A673 (cell line): ENCODE measurements around the gene OXNAD1.

Experiments used
- EZH2 ChIP-seq: fragments of 200-600 bp; sonication (generic); IDR thresholded peaks from 2 replicates; pipeline ENCODE4 v1.6.1; 2017; ENCODE audit warnings: borderline replicate concordance, low read depth, mild to moderate bottlenecking, mixed read lengths, antibody characterized with exemption, low read length; ENCODE audit not compliant: poor library complexity, severe bottlenecking
- TF ChIP-seq, protein P1 (sequence below): fragments of 300-800, 200-600 bp; sonication (generic); conservative IDR thresholded peaks from 2 replicates; pipeline ENCODE4 v1.5.1; 2017; ENCODE audit warnings: low read depth, mild to moderate bottlenecking, antibody characterized with exemption, low read length, moderate library complexity, mixed read lengths

- TF ChIP-seq, protein P1, sequence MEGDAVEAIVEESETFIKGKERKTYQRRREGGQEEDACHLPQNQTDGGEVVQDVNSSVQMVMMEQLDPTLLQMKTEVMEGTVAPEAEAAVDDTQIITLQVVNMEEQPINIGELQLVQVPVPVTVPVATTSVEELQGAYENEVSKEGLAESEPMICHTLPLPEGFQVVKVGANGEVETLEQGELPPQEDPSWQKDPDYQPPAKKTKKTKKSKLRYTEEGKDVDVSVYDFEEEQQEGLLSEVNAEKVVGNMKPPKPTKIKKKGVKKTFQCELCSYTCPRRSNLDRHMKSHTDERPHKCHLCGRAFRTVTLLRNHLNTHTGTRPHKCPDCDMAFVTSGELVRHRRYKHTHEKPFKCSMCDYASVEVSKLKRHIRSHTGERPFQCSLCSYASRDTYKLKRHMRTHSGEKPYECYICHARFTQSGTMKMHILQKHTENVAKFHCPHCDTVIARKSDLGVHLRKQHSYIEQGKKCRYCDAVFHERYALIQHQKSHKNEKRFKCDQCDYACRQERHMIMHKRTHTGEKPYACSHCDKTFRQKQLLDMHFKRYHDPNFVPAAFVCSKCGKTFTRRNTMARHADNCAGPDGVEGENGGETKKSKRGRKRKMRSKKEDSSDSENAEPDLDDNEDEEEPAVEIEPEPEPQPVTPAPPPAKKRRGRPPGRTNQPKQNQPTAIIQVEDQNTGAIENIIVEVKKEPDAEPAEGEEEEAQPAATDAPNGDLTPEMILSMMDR = no peak
- TF ChIP-seq EZH2 = no peak
Observed at GRCh38 chr3:16295298-16295890, 30.4 kb downstream of the OXNAD1 start.
